ENCODE measurements around the gene ZNF732. TPM values are rescaled to one million over a fixed set of nuclear protein-coding genes. Genes with fewer than 3 reads are reported as not detected.
A peak's percentile ranks its signal among the peaks of the same experiment; 100 is the strongest.
"Not testable (repeated sequence)": the region's sequence is repeated elsewhere in the genome, so short reads cannot be mapped to it uniquely, and the experiment has no call there.

ZNF732 gene
- total RNA-seq, 1 donor from 2014 or later, result 0.82 TPM

GRCh38 chr4:256492-256891 lies 48.8 kb downstream of the ZNF732 start:
- FAIRE-seq (no peak), DNase-seq (ENCODE audit: low spot score in 2 of 2) (no peak)

- no peak for DNase-seq (ENCODE audit: low spot score in 2 of 2)
- no peak for FAIRE-seq
Measured at GRCh38 chr4:253936-254756, 51.1 kb downstream of the ZNF732 start.

- DNase-seq (ENCODE audit: low spot score in 2 of 2), result no peak
- FAIRE-seq, result no peak
Measured at GRCh38 chr4:252065-252601, 53.1 kb downstream of the ZNF732 start.

DNA sequence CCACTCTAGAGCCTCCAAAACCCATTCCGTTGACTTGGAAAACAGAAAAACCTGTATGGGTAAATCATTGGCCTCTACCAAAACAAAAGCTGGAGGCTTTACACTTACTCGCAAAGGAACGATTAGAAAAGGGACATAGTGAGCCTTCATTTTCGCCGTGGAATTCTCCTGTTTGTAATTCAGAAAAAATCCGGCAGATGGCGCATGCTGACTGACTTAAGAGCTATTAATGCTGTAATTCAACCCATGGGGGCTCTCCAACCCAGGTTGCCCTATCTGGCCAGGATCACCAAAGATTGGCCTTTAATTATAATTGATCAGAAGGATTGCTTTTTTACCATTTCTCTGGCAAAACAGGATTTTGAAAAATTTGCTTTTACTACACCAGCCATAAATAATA lies 60.8 kb downstream of the ZNF732 start:
- no peak for FAIRE-seq

DNA sequence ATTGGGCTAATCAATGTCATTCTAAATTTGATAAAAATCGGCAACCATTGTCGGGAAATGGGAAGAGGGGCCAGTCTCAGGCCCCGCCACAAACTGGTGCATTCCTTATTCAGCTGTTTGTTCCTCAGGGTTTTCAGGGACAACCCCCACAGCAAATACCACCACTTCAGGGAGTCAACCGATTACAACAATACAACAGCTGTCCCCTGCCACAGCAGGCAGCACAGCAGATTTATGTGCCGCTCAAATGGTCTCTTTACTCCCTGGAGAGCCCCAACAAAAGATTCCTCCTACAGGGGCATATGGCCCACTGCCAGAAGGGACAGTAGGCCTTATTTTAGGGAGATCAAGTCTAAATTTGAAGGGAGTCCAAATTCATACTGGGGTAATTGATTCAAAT lies 61.8 kb downstream of the ZNF732 start:
- FAIRE-seq (no peak), DNase-seq (ENCODE audit: low spot score in 2 of 2) (no peak)

More for the DNA sequence above, 60.8 kb downstream of the ZNF732 start:
- peak in 1 of 2 donors; percentile 3 for DNase-seq (ENCODE audit: low spot score in 2 of 2)

DNA sequence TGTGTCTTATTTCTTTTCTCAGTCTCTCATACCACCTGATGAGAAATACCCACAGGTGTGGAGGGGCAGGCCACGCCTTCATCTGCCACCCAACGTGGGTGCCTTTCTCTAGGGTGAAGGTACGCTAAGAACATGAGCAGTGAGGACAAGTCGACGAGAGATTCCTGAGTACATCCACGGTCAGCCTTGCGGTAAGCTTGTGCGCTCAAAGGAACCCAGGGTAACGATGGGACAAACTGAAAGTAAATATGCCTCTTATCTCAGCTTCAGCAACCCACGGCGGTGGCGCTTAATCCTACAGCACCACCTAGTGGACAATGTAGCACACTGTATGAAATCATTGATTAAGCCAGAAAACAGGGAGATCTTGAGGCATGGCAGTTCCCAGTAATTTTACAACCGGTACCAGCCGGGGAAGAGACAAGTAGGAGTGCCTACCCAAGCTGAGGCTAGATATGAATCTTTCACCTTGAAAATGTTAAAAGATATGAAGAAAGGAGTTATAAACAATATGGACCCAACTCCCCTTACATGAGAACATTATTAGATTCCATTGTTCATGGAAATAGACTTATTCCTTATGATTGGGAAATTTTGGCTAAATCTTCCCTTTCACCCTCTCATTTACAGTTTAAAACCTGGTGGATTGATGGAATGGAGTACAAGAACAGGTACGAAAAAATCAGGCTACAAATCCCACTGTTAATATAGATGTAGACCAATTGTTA lies 63.0 kb downstream of the ZNF732 start:
- FAIRE-seq, result no peak
- peak; percentile 18 to 28 for DNase-seq (ENCODE audit: low spot score in 2 of 2)

GRCh38 chr4:241411-241810 lies 63.9 kb downstream of the ZNF732 start:
- DNase-seq (ENCODE audit: low spot score in 2 of 2); FAIRE-seq: not testable (repeated sequence)

- no peak for DNase-seq (ENCODE audit: low spot score in 2 of 2)
- FAIRE-seq, result no peak
Measured at GRCh38 chr4:236028-236427, 69.2 kb downstream of the ZNF732 start.

DNA sequence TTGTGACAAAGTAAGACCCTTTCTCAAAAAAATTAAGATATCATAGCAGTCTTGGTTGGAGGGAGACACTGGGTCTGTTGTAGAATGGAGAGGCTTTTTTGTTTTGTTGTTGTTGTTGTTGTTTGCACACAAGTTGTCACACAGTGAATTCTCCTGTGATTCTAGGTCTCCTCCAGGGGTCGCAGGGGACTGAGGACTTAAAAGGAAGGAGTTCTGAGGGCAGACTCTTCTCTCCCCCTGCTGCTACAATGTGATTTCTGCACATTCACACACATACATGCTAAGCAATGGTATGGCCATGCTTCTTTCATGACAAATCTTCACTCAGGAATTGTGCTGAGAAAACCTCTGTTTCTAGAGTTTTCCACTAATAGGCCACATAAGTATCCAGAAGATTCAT lies 71.1 kb downstream of the ZNF732 start:
- FAIRE-seq, result no peak
- no peak for DNase-seq (ENCODE audit: low spot score in 2 of 2)

GRCh38 chr4:223913-224497 lies 81.3 kb downstream of the ZNF732 start:
- FAIRE-seq, result no peak
- DNase-seq (ENCODE audit: low spot score in 2 of 2), result no peak

Small RNA genes within 50 kb of the gene (small RNA-seq; reads per million reads assigned to genes)
- gene AC079140.2 (0.20 reads per million), gene MIR571 (not detected)

Other genes with a start within 250 kb of the ZNF732 start
- gene ZNF718, start 181.0 kb downstream of the ZNF732 start, total RNA-seq, result 26.1 TPM
- 77.5 TPM for gene ZNF141, start 32.3 kb upstream of the ZNF732 start, total RNA-seq
- gene ZNF721, start 193.7 kb upstream of the ZNF732 start, total RNA-seq, result 32.6 TPM
- gene PIGG, start 193.7 kb upstream of the ZNF732 start, total RNA-seq, result 26.5 TPM